Activated gamma-delta T cell (primary cell): ENCODE results near the gene PIEZO1.

Source experiments
- DNase-seq: peaks from one replicate; lab custom pipeline; 2025; lab: John Stamatoyannopoulos, UW

Gene PIEZO1

DNA sequence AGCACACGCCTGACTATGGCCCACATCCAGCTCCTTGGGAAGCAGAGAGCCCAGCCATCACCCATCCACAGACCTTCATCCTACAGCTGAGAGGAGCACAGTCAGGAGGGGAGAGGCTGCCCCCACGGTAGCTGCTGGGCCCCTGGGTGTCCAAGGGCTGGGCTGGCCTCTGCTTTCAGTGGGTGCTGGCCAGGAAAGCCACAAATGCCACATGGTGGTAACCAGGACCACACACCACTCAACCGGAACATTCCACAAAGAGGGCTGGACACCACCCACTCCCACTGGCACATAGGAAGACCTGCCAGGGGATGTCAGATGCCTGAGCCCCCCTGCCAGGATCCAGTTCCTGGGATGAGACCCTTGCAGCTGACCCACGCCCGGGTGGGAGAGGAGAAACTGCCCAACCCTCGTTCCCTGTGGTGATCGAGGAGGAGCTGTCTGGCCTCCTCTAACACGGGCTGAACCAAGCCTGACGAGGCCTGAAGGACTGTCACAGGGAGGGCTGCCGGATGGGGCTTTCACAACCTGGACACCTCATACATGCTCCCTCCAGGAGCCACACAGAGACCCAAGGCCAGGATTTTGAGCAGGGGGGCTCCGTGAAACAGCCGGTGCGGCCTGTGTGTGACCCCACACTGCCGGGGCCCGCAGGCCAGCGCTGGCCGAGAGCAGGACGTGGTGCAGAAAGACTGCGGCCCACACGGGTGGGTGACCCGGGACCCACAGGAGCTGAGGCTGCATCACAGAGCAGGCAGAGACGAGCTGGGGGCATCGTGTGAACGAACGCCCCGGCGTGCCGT lies 30.7 kb downstream of the PIEZO1 start:
- DNase-seq = no peak

DNA sequence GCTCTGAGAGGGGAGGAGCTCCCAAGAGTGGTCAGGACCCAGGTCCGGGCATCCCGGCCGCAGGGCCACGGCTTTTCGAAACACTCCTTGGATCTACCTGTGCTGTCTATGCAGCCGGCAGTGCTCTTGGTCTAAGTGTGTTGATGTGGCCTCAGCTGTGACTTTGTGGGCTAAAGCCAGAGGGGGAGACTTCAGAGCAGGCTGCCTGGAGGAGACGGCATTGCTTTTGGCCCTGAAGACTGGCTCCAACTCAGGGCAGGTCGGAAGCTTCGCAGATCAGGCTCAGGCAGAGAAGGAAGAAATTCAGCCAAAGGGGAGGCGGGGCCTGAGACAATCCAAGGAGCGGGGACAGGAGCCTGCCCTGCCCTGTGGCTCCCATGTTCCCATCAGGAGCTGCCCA lies 31.4 kb downstream of the PIEZO1 start:
- DNase-seq = no peak

DNA sequence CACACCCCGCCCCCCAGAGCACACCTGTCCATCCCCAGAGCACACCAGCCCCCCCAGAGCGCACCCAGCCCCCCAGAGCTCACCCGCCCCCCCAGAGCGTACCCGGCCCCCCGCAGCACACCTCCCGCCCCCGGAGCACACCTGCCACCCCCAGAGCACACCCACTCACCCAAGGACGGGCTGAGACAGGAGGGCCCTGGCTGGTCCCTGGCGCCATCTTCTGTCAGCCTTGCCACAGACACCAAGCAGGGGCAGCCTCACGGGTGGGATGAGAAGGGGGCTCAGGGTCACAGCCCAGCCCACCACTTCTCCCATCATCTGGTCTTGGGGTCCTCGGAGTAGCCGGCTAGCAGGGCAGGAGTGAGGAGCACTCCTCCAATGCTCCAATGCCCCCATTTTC lies 31.8 kb downstream of the PIEZO1 start:
- DNase-seq = no peak

DNA sequence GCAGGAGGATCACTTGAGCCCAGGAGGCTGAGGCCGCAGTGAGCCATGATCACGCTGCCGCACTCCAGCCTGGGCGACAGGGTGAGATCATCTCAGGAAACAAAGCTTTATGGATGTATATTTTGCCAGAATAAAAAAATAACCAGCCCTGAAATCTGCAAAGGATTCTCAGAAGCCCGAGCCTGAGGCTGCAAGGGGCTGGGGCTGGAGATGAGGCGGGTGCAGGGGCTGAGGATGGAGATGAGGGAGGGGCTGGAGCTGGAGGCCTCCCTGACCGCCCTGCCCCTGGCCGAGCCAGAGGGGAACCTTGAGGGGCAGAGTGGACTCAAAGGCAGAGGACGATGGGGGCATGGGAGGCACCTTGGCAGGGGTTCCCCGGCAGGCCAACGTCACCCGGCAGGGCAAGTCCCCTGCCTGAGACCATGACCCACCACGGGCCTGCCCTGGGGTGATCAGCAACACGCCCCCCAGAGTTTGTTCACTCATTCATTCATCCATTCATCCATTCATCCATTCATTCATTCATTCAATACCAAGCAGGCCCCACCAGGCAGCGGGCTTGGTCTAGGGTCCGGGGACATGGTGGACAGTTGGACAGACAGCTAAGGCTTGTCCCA lies 32.5 kb downstream of the PIEZO1 start:
- DNase-seq = no peak

DNA sequence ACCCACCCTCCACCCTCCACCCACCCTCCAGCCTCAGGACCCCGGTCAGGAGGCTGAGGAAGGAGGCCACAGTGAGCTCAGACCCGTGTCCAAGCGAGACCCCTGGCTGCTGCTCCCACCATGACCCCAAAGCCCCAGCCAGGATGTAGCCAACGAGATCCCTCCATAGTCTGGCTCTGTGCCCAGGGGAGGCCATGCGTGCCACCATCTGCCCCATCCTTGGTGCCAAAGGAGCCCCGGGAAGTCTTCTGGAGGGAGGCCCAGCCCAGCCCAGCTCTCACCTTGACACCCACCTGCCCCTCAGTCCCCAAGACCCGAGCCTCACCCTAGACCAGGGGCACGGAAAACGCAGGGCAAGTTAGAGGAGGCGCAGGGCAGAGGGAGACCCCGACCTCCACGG lies 34.2 kb downstream of the PIEZO1 start:
- DNase-seq = no peak

DNA sequence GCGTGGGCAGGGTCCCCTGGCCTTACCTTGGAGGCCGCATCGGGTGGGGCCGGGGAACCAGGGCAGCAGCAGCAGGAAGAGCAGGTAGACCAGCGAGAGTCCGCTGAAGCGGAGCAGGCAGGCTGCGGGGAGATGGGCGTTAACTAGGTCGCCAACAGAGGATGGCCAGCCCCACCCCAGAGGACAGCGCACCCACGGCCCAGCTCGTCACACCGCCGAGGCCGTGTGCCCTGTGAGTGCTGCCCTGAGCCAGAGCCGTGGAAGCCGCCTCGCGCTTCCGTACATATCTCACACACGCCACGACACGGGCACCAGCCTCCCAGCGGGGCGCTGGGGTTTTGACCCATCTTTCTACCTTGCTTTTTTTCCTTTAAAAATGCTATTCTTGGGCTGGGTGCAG lies 35.7 kb downstream of the PIEZO1 start:
- DNase-seq = no peak

DNA sequence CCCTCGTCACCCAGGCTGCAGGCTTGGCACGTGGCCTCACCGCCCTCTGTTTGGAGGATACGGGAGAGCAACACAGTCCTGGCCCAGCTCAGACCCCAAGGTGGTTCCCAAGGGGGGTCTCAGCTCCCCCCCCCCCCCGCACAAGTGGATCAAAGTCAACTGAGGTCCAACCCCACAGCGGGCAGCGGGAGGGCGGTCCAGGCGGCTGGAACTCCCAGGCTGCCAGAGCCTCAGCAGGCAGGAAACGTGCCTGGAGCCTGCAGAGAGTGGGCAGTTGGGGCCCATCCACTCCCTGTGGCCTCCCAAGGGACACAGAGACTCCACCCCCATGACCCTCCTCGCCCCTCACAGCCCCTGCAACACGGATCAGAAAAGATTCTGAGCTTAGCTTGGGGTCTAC lies 36.7 kb downstream of the PIEZO1 start:
- no peak for DNase-seq

DNA sequence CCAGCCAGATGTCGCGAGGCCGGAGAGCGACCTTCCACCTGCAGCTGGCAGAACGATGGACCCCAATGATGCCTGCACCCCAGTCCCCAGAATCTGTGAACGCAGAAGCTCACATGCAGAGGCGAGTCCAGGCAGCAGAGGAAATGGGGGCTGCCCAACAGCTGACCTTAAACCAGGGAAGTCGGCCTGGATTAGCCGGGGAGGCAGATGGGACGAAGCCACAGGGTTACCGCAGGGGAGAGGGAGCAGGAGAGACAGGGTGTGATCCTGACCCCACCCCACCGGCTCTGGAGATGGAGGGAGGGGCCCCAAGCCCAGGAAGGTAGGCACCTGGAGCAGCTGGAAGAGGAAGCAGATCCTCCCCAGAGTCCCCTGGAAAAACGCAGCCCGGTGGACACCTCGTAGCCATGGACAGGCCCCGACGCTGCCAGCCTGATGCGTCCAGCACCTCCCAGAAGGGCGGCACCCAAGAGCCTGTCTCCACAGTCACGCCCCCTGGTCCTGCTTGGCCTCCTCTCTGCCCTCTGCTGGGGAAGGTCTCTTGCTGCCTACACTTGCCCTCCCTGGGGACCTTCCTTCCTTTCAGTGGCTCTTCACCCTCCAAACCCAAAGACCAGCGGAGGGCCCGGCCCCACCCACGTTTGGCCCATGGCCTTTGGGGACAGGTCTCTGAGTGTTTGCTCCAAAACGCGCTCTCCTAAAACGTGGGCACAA lies 37.3 kb downstream of the PIEZO1 start:
- no peak for DNase-seq

DNA sequence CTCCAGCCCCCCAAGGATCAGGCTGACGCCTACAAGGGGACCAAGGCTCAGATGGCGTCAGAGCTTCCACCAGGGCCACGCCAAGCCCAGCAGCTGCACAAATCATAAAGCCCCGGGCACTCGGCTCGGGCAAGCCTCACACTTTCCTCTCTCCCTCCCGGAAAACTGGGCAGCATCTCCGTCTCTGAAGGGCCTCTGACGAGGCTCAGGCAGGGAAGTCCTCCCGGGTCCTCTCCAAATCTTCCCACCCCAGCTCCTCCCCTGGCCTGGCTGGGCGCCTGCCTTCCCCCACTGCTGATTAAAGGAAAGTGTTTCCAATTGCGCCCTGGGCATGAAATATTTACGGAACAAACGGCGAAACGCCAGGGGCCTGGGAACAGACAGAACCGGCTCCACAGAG lies 38.5 kb downstream of the PIEZO1 start:
- DNase-seq = no peak

DNA sequence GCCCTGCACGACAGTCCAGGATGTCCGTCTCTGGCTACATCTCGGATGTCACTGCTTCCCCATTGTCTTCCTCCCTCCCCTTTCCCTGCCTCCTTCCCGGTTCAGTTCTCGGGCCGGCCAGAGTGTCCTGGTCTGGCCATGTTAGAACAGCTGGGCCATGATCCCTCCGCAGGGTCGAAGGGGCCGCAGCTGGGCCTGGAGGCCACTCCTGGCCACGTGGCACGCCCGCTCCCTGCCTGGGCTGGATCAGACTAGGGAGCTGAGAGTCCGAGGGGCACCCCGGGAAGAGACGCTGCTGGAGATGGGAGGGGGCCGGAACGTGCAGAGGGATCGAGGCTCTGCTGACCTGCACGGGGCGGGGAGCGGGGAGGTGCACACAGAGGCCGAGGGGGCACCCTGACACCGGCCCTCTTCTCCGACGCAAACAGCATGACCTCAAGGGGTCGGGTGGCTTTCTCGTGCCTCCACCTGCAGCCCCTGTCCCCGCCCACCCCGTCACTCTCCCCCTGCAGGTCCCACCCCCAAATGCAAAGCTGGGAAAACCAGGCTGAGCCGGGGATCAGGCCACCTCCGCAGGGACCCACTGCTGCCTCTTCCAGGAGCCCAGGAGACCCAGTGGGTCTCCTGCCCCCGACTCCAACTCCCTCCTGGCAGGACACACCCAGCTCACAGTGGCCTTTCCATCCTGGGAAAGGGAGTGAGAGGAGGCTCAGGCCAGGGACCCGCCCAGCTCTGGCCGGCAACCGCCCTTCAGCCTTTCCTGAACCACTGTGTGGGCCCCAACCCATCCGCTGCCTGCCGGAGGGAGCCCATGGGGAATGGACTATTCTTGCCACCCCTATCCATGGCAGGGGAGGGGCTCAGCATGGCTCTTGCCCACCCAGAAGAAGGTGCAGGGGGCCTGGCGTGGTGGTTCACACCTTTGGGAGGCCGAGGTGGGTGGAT lies 40.2 kb downstream of the PIEZO1 start:
- DNase-seq = no peak

DNA sequence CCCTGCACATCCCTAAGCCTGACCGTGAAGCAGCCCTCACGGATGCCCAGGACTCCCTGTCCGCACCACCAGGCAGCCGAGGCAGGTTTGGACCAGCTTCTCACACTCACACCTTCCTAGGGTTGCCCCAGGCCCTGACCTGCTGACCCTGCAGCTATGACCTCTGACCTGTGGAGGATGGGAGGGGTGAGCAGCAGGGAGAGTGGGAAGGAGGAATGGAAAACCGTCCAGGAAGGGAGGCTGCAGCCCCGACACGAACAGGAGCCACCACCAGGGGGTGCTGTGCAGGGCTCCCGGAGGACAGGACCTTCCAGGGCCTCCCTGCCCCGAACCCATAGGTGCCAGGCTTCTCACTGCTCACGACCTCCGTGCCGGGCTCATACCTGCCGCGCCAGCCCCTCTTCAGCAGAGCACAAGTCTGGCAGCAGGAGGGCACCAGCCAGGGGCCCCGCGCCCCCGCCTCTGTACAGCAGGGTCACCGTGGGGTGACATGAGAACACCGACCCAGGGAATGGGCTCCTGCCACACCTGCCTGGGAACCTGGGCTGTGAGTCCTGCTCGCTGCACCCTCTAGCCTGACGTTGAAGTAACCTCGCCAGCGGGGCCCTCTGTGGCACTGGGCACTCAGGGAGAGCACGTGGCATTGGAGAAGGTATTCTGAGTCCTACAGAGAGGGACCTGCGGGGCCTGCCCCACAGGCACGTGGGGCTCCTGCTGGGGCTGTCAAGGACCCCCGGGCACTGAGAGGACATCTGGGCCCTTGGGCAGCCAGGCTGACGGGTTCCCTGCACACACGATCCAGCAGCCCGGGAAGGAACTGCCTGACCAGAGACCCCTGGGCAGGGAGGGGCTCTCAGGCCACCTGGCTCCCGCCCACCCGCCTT lies 41.1 kb downstream of the PIEZO1 start:
- peak; percentile 33 for DNase-seq

DNA sequence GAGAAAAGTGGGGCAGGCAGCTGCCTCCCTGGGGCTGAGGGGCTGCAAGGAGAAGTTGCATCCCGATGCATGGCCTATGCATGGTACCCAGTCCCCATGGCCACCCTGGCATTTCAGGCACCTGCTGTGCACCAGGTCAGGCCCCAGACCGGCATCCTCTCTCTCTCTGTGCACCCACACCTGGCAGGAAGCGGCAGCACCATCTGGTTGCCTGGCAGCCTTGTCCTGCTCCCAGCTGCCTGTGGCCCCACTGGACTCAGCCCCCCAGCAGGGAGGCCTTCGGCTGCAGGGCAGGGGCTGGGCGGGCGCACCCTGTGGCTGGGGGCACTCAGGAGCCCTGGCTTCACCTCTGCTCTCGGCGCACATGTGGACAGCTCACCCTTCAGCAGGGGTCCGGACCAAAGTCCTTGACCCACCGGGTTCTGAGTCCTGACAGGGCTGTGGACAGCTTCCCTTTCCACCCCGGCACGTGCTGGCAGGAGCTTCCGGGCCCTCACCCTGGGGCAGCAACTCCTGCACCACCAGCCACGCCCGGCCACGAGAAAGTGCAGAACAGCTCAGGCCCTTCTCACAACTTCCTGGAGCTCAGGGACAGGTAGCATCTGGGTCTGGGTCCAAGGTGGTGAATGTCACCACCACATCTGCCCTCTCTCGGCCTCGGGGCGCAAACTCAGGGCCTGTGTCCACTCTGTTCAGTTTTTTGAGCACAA lies 42.0 kb downstream of the PIEZO1 start:
- DNase-seq = no peak

DNA sequence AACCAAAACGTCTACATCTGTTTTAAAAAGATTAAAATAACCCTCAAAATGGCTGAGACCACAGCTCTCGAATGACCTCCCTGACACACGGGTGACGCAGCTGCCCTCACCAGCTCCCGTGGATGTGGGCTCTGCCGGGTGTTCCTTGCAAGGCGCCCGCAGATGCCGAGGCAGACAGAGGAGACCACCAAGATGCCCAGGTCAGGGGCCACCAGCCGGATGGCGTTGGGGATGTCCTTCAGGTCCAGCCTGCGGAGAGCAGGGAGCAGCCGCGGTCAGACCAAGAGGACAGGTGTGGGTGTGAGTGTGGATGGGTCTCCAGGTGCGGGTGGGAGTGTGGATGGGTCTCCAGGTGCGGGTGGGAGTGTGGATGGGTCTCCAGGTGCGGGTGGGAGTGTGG lies 43.7 kb downstream of the PIEZO1 start:
- no peak for DNase-seq

DNA sequence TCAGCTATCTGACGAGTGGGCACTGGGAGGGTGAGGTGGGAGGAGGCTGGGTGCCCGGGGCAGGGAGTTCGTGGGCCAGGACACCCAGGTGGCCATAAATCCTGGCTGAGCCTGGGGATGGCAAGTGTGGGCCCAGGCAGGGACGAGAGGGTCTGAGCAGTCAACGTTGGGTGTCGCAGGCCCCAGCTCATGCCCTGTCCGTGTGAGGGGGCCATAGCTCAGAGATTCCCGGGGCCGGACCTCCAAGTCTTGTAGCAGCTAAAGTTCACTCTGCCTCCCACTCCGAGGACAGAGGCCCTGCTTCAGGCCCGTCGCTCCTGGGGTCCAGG lies 44.3 kb downstream of the PIEZO1 start:
- DNase-seq = no peak

DNA sequence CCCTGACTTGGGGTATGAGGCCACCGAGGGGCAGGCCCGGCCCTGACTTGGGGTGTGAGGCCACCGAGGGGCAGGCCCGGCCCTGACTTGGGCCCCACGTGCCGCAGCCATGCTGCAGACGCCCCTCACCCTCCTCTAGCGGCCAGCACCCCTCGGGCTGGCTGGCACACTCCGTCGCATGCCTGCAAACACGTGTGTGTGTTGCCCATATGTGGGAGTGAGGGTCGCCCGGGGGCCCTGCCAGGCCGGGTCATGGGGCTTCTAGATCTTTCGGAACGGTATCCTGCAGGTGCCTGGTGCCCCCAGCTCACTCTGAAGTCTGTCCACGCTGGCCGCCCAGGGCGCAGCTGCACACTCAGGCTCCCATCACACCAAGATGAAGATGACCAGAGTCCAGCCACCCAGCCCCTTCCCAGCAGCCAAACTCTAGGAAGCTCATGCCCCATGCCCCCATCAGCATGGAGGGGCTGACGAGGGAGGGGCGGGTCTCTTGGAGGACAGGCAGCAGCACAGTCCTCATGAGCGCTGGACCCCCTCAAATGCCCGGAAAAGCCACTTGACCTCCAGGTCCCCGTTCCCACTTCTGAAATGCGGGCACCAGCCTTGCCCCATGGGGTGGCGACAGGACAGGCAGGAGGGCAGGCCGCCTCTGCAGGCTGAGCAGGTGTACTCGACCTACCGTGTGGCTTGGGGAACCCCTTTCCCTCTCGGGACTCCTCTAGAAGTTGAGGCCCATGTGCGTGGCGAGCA lies 44.9 kb downstream of the PIEZO1 start:
- no peak for DNase-seq

DNA sequence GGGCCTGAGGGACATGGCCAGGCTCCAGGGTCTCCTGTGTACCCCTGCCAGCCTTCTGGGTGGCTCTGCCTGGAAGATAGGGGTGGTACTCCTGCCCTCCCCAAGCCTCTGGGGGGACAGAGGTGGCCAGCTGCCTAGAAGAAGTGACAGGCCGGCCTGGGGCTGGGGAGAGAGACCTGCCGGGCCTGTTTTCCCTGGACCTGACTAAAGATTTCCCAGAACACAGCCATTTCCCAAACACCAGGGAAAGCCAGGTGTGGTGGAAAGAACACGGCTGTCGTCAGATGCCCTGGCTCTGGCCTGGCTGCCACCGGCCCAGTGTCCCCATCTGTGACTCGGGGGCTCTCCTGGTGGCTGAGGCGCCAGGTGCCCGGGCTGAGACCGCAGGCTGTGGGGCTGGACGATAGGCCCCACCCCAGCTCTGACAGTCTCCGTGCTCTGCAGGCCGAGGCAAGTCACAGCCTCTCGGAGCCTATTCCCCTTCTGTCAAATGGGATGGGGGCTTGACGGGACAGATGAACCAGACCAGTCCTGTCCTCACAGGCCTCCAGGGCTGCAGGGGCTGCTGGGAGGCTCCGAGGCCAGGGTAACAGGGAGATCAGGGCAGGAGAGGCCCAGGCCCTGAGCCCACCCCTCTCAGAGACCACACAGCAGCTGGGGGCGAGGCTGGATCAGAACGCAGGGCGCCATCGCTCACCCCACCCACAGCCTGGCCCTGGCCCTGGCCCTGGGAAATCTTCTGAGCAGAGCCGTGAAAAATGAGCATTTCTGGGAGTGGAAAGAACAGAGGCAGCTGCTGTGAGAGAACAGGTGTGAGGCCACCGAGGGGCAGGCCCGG lies 45.7 kb downstream of the PIEZO1 start:
- no peak for DNase-seq

DNA sequence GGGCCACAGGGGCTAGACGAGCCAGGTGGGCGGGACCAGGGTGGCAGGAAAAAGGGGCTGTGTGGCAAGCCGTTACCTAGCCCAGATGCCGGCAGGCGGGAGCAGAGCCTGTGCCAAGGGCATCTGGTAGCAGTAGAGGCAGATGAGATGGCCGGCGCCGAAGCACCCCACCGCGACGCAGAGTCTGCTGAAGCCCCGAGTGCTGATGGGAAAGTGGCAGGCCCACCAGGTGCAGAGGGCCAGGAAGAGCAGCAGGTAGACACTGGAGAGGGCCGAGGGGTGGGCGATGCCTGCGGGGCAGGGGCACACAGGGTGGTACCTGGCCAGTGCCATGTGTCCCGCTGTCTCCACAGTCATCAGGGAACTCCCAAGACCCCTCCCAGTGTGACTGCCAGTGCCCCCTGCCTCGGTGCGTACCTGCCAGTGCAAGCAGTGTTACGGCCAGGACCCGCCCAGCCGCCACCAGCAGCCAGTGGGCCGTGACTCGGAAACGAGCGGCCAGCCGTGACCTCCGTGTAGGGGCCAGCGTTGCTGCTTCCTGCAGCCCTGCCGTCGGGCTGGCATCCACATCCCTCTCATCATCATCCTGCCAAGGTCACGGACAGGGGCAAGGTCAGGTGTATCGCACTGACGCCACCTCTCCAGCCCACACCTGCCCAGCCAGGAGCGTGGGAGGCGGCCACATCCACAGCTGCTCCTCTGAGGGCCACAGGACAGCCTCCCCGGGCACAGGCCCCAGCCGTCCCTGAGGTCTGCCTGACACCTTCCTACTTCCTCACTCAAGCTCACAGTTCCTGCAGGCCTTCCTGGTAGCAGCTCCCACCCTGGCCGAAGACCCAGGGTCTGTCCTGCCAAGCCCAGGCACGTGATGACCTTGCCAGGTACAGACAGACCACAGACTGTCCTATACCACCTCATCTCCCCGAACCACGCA lies 46.6 kb downstream of the PIEZO1 start:
- no peak for DNase-seq
